ENCODE measurements around the gene TMEM127. TPM values are rescaled to one million over a fixed set of nuclear protein-coding genes. Genes with fewer than 3 reads are reported as not detected.
"Not testable (repeated sequence)": the region's sequence is repeated elsewhere in the genome, so short reads cannot be mapped to it uniquely, and the experiment has no call there.

TMEM127 gene
- total RNA-seq, 1 experiment from 2014 or later: 37.8 TPM

- DNase-seq (ENCODE audit: low spot score): no peak
Measured at GRCh38 chr2:96264086-96264485, 1.7 kb downstream of the TMEM127 start.

GRCh38 chr2:96262306-96262705, 3.5 kb downstream of the TMEM127 start:
- DNase-seq (ENCODE audit: low spot score): no peak

GRCh38 chr2:96261328-96262003, 4.3 kb downstream of the TMEM127 start:
- DNase-seq (ENCODE audit: low spot score): no peak

GRCh38 chr2:96260387-96261260, 5.2 kb downstream of the TMEM127 start:
- peak; percentile 97 for DNase-seq (ENCODE audit: low spot score)

GRCh38 chr2:96259497-96259921, 6.3 kb downstream of the TMEM127 start:
- no peak for DNase-seq (ENCODE audit: low spot score)

GRCh38 chr2:96258166-96259022, 7.4 kb downstream of the TMEM127 start:
- no peak for DNase-seq (ENCODE audit: low spot score)

GRCh38 chr2:96257744-96258143, 8.1 kb downstream of the TMEM127 start:
- DNase-seq (ENCODE audit: low spot score): not testable (repeated sequence)

- DNase-seq (ENCODE audit: low spot score): no peak
Measured at GRCh38 chr2:96256611-96257113, 9.1 kb downstream of the TMEM127 start.

- DNase-seq (ENCODE audit: low spot score): no peak
Measured at GRCh38 chr2:96254571-96254970, 11.2 kb downstream of the TMEM127 start.

GRCh38 chr2:96253006-96253405, 12.8 kb downstream of the TMEM127 start:
- no peak for DNase-seq (ENCODE audit: low spot score)

- DNase-seq (ENCODE audit: low spot score): no peak
Measured at GRCh38 chr2:96252526-96252925, 13.3 kb downstream of the TMEM127 start.

- DNase-seq (ENCODE audit: low spot score): peak; percentile 99
Measured at GRCh38 chr2:96251721-96252292, 14.0 kb downstream of the TMEM127 start.

GRCh38 chr2:96250188-96250587, 15.6 kb downstream of the TMEM127 start:
- no peak for DNase-seq (ENCODE audit: low spot score)

GRCh38 chr2:96249654-96250053, 16.1 kb downstream of the TMEM127 start:
- no peak for DNase-seq (ENCODE audit: low spot score)

- DNase-seq (ENCODE audit: low spot score): no peak
Measured at GRCh38 chr2:96248624-96249023, 17.2 kb downstream of the TMEM127 start.

- DNase-seq (ENCODE audit: low spot score): no peak
Measured at GRCh38 chr2:96247896-96248295, 17.9 kb downstream of the TMEM127 start.

- no peak for DNase-seq (ENCODE audit: low spot score)
Measured at GRCh38 chr2:96247009-96247408, 18.8 kb downstream of the TMEM127 start.

- DNase-seq (ENCODE audit: low spot score): no peak
Measured at GRCh38 chr2:96245609-96246390, 20.0 kb downstream of the TMEM127 start.

GRCh38 chr2:96243843-96244242, 22.0 kb downstream of the TMEM127 start:
- DNase-seq (ENCODE audit: low spot score): no peak

GRCh38 chr2:96241900-96242611, 23.7 kb downstream of the TMEM127 start:
- peak; percentile 89 for DNase-seq (ENCODE audit: low spot score)
